NCI-H2029 treated with DMSO at 0.1 percent for 48 hours (cell line): Measurements from ENCODE around the gene PALB2.
A peak's percentile ranks its signal among the peaks of the same experiment; 100 is the strongest.

Experiments
- DNase-seq: peaks from one replicate; lab custom pipeline; 2025; lab: John Stamatoyannopoulos, UW

The PALB2 gene

GRCh38 chr16:23640931-23641765 is at the start of gene PALB2, which contains the start of gene DCTN5:
Gene PALB2, minus strand, starts transcription at chr16:23641310. Its CDS starts 153 bp downstream, at chr16:23641157.
Gene DCTN5, plus strand, starts transcription at chr16:23641466. Its CDS starts 77 bp downstream, at chr16:23641543.
- DNase-seq: peak; percentile 73

GRCh38 chr16:23689442-23690187 is 48.5 kb upstream of the PALB2 start:
- DNase-seq: no peak

GRCh38 chr16:23687034-23687808 is 46.1 kb upstream of the PALB2 start:
- DNase-seq: no peak

- no peak for DNase-seq
Observed at GRCh38 chr16:23683487-23683886, 42.4 kb upstream of the PALB2 start.

- no peak for DNase-seq
Observed at GRCh38 chr16:23682181-23682580, 41.1 kb upstream of the PALB2 start.

- DNase-seq: no peak
Observed at GRCh38 chr16:23679986-23680336, 38.9 kb upstream of the PALB2 start.

- DNase-seq: no peak
Observed at GRCh38 chr16:23679274-23679985, 38.3 kb upstream of the PALB2 start.

GRCh38 chr16:23678430-23679273 is 37.5 kb upstream of the PALB2 start, which contains the start of gene PLK1:
Gene PLK1, plus strand, starts transcription at chr16:23678889. Its CDS starts 44 bp downstream, at chr16:23678933.
- DNase-seq: peak; percentile 35

GRCh38 chr16:23676924-23677480 is 35.9 kb upstream of the PALB2 start:
- no peak for DNase-seq

GRCh38 chr16:23673971-23674614 is 33.0 kb upstream of the PALB2 start:
- no peak for DNase-seq

- no peak for DNase-seq
Observed at GRCh38 chr16:23670137-23670776, 29.1 kb upstream of the PALB2 start.

- DNase-seq: no peak
Observed at GRCh38 chr16:23668873-23669272, 27.8 kb upstream of the PALB2 start.

- no peak for DNase-seq
Observed at GRCh38 chr16:23668225-23668624, 27.1 kb upstream of the PALB2 start.

- no peak for DNase-seq
Observed at GRCh38 chr16:23667355-23667659, 26.2 kb upstream of the PALB2 start.

GRCh38 chr16:23666571-23667354 is 25.7 kb upstream of the PALB2 start:
- no peak for DNase-seq

GRCh38 chr16:23663918-23664317 is 22.8 kb upstream of the PALB2 start:
- no peak for DNase-seq

GRCh38 chr16:23651943-23652468 is 10.9 kb upstream of the PALB2 start:
- no peak for DNase-seq

- no peak for DNase-seq
Observed at GRCh38 chr16:23650674-23651416, 9.7 kb upstream of the PALB2 start.
